Activated effector memory CD4-positive, alpha-beta T cell treated with Interleukin-2 at 50 U/mL for 16 hours (primary cell): ENCODE results near the gene HIVEP1.

ENCODE experiments used
- DNase-seq: peaks from one replicate; pipeline ENCODE4 v3.0.0-alpha.2; 2020

The HIVEP1 gene

DNA sequence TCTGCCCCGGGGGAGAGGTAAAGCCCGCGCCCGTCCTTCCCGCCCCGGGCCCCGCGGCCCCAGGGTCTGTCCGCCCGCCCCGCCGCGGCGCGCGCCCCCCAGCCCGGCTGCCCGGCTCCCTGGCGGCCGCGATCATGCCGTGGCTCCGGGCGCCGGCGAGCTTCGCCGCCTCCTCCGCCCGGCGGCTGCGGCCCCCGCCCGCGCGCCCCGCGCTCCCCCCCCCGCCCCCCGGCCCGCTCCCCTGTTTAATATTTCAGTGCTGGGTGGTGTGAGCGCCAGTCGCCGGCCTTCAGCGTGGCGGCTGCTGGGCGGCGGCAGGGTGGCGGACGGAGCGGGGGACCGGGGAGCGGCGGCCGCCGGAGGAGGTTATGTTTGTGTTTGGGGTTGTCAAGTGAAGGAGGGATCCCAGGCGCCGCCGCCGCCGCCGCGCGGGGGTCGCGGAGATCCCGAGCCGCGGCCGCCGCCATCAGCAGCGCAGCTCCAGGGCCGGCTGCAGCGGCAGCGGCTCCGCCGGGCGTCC lies at the start of gene HIVEP1:
Gene HIVEP1, plus strand, starts transcription at position 275 of the 520 bp plus-strand sequence. CDS start 3,317 bp downstream, outside the sequence.
- no peak for DNase-seq

DNA sequence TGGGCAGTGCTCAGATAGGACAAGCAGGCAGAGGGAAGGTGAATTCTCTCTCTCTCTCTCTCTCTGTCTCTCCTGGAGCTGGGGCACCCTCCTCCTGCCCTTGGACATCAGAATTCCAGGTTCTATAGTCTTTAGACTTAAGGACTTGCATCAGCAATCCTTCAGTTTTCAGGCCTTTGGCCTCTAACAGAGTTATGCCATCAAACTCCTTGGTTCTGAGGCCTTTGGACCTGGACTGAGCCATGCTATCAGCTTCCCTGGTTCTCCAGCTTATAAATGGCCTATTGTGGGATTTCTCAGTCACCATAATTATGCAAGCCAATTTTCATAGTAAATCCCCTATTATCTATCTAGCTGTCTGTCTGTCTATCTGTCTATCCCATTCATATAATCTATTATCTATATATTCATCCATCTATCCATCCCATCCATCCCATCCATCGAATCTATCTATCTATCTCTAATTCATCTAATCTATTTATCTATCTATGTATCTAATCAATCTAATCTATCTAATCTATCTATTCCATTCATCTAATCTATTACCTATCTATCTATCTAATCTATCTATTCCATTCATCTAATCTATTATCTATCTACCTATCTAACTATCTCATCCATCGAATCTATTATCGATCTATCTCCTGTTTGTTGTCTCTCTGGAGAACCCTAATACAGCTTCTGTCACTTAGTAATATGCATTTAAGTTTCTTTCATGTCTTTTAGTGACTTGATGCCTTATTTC lies 48.2 kb upstream of the HIVEP1 start:
- DNase-seq: no peak

DNA sequence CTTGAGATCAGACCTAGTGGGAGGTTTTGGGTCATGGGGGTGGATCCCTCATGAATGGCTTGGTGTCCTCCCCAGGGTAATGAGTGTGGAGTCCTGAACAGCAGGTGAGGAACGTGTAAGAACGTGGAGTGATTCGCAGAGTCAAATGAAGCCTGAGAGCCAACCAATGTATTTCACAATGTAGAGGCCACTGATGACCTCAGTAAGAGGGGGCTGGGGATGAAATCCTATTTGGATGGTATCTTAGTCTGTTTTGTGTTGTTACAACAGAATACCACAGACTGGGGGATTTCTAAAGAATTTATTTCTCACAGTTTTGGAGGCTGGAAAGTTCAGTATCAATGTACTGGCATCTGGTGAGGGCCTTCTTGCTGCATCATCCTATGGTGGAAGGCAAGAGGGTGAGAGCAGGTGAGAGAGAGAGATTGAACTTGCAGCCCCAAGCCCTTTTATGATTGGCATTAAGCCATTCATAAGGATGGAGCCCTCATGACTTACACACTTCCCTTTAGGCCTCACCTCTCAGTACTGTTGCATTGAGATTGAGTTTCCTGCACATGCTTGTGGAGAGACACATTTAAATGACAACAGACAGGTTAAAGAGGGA lies 47.3 kb upstream of the HIVEP1 start:
- DNase-seq: no peak

DNA sequence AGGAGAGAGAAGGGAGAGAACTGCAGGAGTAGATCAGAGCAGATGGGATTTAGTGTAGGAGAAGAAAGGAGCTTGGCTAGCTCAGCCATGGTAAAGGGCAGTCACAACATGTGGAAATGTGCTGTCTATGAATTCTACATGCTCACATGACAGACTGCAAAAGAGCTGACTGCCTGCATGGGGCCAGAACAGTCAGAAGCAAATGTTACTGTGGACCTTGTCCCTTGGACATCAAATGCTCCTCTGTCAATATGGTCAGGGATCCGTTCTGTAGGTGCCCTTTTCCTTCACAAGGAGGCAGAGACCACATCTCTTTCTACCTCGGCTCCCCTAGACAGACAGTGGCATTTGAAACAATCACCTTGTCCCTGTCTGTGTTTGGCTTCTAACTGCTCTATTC lies 46.6 kb upstream of the HIVEP1 start:
- DNase-seq: no peak

DNA sequence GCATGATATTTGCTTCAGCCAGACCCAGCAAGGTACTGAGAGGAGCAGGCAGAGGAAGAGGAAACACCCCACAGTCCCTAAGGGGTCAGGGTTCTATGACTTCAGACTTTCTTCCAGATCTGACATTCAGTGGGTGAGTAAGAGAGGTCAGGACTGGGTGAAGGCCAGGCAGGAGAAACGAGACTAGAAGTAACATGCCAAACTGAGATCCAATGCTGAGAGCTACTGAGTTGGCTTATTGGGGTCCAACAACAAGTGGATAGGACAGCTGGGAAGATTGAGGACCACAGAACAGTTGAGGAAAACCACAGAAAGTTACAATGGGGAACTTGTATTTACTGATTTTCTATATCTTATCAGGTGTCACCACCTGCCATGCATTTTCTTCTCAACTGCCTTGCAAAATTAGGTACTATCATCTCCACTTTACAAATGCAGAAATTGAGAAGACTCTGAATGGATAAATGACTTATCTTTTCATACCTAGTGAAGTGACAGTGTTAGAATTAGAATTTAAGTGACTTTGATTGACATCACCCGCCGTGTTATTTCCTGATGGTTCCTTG lies 43.8 kb upstream of the HIVEP1 start:
- no peak for DNase-seq

DNA sequence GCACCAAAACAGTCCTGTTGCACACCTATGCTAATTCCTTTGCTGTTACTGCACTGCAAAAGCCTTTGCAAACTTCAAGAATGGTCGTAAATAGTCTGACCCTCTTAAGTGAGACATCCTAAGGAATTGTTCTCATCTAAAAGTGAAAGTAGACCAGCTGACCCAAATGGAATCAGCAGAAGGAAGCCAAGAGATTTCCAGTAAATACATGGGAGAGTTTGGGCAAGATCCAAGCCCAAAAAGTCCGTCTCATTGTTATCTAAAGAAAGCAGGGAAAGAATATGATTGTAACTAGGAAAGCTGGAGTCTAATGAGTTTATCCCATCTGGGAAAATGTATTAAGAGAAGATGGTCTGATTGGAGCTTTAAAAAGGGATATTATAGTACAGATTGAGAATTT lies 43.0 kb upstream of the HIVEP1 start:
- DNase-seq: no peak

DNA sequence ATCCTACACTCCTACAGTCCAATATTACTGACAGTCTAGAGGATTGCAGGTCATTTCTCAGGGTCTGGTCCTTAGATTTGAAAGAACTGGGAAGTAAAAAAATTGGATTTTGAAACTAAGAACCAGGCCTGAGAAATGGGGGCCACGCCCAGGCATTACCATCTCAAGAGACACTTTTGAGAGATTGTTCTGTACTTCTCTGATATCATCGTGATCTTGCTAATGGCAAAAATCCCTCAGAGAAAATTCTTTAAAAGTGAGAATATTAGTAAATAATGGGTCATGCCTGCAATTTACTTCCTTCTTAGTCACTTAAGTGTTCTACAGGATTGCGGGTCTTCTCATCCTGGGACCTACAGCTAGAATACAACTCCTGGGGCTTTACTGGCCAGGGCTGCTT lies 42.0 kb upstream of the HIVEP1 start:
- DNase-seq: no peak

DNA sequence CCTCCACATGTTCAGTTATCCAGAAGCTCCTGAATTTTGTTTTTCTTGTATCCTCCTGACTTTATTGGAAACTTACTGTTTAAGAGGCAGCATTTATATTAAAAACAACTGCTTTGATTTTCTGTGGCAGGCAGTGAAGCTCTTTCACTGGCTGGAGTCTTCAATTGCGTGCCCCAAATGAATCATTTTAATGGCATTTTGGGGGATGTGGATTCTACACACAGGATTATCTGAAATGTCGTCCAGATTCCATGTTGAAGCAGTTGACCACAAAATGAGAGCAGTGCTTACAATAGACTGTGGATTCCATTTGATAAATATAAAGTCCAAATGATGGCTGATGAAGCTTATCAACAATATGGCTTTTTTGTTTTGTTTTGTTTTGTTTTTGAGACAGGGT lies 41.0 kb upstream of the HIVEP1 start:
- no peak for DNase-seq

DNA sequence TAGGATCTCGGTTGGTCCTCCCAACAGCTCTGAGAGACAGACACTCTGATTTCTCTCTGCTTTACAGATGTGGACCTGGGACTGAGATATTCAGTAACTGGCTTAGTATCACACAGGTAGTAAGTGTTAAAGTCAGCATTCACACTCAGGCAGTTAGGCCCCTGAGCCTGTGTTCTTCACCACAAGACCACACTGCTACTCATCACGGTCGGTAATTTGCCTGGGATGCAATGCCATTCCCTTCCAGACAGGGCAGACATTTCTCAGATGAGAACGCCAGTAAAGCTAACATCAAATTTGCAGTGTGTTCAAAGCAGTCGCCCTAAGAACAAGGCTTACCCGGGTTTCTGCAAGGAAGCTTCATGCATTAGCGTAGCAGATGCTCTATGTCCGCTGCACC lies 39.8 kb upstream of the HIVEP1 start:
- DNase-seq: no peak

DNA sequence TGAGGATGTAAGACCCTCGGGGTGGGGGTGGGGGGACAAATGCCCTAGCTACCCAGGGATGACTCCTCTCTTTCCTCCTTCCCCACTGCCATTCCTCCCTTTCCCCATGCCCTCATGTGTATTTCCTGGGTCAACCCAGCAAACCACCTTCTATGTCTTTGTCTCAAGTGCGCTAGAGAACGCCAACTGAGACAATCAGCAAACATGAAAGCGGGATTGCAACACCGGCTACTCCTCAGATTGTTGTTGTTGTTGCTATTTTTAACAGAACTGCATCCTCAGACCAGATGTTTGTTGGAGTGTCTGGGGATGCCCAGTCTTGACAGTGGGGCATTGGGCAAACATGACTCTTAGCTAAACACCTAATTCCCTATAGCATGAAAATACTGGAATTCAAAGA lies 39.3 kb upstream of the HIVEP1 start:
- DNase-seq: no peak

DNA sequence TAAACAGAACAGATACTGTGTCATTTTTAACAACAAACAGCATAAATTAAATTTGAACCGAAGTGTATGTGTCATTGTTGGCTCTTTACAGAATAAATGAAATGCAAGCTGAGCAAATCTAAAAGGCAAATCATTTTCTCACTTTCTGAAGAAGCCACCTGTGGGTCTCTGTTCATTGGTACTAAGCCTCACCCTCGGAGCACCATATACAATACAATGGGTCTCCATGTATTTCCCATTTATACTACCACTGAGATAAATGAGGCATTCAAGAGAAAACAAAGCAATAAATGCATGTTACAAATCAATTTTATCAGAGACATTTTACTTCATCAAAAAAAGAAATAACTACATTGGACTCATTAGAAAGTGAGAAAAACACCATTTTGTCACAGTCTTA lies 38.9 kb upstream of the HIVEP1 start:
- no peak for DNase-seq

DNA sequence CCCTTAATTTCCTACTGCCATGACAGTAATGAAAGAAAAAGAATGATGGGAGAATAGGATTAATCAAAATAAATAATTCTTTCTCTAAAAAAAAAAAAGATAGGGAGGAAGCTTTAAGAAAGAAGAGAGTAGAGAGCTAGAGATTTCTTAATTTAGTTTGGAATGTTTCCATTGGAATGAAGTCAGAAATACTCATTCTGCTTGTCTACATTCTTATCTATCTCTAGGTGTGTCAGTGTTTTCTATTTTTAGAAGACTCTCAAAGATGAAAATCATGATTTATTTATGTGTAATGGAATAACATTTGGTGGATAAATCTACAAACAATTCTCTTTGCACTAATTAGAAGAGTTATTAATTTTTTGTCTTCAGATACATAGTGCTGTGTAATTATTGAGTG lies 38.0 kb upstream of the HIVEP1 start:
- DNase-seq: no peak

DNA sequence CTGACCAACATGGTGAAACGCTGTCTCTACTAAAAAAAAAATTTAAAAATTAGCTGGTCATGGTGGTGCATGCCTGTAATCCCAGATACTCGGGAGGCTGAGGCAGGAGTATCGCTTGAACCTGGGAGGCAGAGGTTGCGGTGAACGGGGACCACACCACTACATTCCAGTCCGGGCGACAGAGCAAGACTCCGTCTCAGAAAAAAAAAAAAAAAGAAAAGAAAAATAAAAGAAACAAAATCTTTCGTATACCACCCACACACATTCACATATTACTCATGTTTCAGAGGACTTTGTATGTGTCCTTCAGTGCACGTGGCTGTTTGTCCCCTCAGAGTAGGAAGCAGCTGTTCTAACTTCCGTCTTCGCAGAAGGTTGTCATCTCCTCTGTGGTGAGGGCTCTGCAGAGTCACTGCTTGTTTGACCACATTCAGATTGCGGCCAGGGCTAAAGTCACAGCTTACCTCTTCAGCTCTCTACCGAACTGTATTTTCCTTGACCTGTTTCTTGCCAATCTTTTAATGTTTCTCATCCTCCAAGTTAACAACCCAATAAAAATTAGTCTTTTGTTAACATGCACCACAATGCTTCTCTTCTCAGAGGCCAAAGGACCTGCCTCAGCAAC lies 36.6 kb upstream of the HIVEP1 start:
- DNase-seq: no peak

DNA sequence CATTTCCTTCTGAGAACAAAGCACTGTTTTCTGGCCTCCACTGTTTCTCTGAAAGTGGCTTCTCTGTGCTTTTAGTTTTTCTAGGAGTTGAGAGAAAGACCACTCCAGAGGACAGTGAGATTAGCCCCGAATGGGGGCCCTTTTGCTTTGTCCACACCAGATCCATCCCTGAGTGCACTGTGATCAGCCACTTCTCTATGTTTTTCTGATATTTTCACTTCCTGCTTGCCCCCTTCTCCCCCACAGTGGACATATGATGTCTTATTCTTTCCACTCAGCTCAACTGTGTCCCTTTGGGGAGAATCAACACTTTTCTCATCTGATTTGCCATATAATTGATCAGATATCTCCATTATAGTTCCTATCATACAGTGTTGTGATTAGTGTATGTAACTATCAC lies 35.6 kb upstream of the HIVEP1 start:
- no peak for DNase-seq

DNA sequence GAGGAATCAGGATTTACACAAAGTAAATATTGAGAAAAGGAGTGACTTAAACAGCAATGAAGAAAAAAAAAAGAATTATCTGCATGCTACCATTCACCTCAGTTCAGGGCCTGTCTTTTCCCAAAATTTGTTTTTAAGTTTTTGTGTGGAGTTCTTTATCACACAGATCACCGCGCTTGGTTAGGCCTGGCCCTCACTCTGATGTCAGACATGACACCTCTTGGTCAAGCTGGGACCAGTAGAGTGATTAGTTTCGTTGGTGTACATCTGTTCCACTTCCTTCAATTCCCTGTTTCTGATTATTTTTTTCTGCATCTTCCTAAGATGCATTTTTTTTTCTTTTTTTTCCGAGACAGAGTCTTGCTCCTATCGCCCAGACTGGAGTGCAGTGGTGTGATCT lies 34.9 kb upstream of the HIVEP1 start:
- DNase-seq: no peak

DNA sequence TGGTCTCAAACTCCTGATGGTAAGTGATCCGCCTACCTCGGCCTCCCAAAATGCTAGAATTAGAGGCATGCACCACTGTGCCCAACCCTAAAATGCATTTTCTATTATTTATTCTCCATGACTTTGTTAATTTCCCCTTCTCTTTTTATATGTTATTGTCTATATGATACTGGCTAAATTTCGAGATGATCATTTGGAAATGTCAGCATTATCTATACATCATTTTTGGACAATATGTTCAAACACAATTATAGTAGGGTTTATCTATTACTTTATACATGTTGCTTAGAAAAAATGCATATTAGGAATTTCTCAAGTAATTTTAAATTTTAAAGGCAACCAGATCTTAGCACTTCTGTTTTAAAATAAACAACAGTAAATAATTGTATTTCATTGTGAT lies 34.4 kb upstream of the HIVEP1 start:
- no peak for DNase-seq

DNA sequence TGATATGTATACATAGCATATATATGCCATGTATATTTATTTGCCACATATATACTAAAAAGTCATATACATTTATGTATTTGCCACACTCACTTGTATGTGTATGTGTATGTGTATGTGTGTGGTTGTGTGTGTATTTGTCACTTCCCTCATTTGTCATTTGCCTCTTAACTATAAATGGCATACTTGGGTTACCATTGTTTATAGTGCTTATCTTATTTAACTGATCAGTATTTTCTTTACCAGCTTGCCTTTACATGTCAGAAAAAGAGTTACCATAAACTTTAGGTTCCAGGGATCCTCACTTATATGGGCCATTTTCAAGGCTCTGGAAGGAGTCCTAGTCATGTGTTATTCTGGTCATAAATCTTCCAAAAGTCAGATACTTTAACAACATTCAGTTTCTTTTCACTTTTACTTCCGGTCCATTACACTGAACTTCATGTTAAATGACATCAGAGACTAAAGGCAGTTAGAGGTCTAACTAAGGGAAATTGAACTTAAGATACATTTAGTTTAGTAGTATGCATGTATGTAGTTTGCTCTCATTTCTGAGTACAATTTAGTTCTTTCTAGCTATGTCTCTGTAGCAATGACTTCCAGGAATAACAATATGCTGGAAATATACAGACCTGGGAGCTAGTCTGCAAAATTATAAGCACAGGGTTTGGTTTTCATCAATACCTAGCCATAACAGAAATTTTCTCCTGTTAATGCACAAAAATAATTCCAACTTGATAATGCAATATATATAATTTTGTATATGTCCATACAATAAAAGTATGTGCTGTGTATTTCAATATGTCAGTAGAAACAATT lies 33.7 kb upstream of the HIVEP1 start:
- DNase-seq: no peak

DNA sequence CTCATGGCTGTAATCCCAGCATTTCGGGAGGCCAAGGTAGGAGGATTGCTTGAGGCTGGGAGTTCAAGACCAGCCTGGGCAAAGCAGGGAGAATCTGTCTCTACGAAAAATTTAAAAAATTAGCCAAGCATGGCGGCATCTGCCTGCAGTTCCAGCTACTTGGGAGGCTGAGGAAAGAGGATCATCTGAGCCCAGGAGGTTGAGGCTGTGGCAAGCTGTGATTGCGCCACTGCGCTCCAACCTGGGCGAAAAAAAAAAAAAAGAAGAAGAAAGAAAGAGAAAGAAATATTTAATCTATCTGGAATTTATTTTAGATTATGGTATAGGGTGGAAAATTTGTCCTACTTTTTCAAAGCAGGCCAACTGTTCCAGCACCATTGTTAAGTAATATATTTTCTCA lies 32.2 kb upstream of the HIVEP1 start:
- no peak for DNase-seq

DNA sequence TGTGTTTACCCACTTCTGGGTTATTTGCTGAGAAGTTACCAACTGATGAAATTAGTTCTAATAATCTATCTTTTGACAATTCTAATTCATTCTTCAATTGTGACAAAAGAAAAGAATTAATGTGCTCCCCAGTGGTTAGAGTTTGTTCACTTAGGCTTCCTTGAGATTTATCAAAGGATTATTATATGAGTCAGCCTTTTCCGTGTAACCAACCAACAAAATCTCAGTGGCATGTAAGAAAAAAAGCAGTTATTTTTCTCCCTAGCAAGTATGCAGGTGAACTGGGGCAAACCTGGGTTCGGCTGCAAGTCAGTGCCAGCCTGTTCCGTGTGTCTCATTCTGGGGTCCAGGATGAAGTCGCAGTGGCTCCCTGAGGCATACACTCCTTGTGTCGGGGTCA lies 28.8 kb upstream of the HIVEP1 start:
- no peak for DNase-seq

DNA sequence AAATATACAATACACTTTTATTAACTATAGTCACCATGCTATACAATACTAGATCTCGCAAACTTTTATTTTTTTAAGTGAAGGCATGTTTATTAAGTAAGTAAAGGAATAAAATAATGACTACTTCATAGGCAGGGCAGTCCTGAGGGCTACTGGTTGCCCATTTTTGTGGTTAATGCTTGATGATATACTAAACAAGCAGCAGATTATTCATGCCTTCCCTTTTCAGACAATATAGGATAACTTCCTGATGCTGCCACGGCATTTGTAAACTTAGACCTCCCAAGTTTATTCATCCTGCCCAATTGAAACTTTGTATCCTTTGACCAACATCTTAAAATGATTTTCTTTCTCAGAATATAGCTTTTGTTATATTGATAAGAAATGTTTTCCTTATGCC lies 24.7 kb upstream of the HIVEP1 start:
- no peak for DNase-seq

DNA sequence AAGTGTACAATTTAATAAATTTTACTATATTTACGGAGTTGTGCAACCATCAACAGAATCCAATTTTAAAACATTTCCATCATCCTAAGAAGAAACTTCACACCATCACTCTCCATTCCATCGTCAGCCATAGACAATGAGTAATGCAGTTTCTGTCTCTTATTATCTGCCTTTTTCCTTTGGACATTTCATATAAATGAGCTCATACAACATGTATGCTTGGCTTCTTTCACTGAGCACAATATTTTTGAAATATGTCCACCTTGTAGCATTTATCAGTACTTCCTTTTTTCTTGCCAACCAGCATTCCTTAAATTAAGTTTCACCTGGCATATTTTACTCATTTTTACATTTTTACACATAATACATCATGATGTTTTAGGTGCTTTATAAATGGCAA lies 22.7 kb upstream of the HIVEP1 start:
- DNase-seq: no peak

DNA sequence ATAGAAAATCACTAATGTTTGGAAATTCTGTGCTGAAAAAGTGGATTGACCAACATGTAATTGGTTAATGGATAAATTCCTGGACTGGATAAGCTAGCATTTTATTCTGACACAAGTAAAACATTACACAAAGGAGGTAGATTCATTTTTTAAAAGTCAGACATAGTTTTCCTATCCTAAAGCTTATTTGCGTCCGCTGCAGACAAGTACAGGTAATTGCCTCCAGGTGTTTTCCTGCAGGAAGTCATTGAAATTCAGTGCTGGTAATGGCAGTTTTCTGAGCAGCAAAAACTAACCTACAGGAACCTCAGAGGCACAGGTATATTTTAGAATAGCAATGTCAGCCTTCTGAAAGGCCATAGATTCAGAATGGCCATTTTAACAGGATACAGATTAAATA lies 20.0 kb upstream of the HIVEP1 start:
- no peak for DNase-seq

DNA sequence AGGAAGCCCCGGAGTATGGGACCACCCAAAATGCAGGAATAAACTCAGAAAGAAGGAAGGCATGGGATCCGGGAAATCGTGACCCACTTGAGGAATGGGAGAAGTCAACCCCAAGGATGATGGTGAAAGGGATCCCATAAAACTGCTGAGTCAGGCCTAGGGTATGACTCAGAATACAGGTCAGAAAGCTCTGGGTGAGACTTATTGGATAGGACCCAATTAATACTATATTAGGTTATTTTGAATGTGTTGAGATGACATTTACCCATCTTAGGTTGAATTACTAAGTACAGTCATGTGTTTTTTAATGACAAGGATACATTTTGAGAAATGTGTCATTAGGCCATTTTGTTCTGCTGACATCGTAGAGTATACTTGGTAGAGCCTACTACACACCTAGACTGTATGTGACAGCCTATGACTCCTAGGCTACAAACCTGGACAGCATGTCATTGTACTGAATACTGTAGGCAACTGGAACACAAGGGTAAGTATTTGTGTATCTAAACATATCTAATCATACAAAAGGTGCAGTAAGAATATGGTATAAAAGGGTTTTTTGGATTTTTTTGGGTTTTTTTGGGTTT lies 17.1 kb upstream of the HIVEP1 start:
- no peak for DNase-seq
